ENCODE results near the gene GPC3.

DNA sequence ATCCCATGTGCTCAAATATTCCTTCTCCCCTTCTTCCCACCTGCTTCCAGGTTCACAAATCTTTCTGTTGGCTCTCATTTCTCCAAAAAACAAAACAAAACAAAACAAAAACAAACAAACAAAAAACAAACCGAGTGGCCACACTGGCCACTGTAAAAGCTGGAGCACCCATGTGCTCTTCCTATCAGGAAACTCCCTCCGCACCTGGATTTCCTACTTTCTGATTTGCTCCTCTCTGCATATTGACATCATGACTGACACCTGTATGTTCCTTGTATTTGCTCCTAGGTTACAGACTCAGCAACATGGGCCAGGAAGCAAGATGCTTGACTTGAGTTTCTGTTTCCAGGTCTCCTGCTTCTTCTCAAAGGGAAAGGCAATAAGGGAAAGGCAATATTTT lies 258.8 kb downstream of the GPC3 start:
- no peak for TF ChIP-seq POLR2A (IDR thresholded peaks at IDR 0.05)
- TF ChIP-seq, protein P1, sequence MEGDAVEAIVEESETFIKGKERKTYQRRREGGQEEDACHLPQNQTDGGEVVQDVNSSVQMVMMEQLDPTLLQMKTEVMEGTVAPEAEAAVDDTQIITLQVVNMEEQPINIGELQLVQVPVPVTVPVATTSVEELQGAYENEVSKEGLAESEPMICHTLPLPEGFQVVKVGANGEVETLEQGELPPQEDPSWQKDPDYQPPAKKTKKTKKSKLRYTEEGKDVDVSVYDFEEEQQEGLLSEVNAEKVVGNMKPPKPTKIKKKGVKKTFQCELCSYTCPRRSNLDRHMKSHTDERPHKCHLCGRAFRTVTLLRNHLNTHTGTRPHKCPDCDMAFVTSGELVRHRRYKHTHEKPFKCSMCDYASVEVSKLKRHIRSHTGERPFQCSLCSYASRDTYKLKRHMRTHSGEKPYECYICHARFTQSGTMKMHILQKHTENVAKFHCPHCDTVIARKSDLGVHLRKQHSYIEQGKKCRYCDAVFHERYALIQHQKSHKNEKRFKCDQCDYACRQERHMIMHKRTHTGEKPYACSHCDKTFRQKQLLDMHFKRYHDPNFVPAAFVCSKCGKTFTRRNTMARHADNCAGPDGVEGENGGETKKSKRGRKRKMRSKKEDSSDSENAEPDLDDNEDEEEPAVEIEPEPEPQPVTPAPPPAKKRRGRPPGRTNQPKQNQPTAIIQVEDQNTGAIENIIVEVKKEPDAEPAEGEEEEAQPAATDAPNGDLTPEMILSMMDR (IDR thresholded peaks at IDR 0.05 in 4 of 5, conservative IDR thresholded peaks at IDR 0.05 in 1 of 5), result no peak
